Mesenchymal stem cell (in vitro differentiated cells and primary cell): ENCODE results near the gene MOXD1.
A peak's percentile ranks its signal among the peaks of the same experiment; 100 is the strongest.

Source experiments
- DNase-seq: peaks from one replicate; pipeline ENCODE4 v3.0.0-alpha.2; 2013
- H2AFZ ChIP-seq: one replicate; pipeline ENCODE4 v1.6.1; 2013; ENCODE audit warnings: low read depth, mild to moderate bottlenecking, control low read depth, inconsistent platforms, low read length, moderate library complexity
- H2AK5ac ChIP-seq: 2 replicates; pipeline ENCODE4 v1.6.1; 2013; ENCODE audit warnings: low read length, moderate library complexity, mild to moderate bottlenecking, inconsistent platforms; ENCODE audit not compliant: severe bottlenecking
- H2BK120ac ChIP-seq: one replicate; pipeline ENCODE4 v1.6.1; 2013; ENCODE audit warnings: low read depth, mild to moderate bottlenecking, inconsistent platforms, low read length, moderate library complexity
- H2BK12ac ChIP-seq, 2 experiments: one replicate each; pipeline ENCODE4 v1.6.1; 2013; ENCODE audit warnings: inconsistent platforms in 2 of 2, low read length in 2 of 2, mild to moderate bottlenecking in 2 of 2, moderate library complexity in 2 of 2, control low read depth in 1 of 2
- H2BK15ac ChIP-seq: one replicate; pipeline ENCODE4 v1.6.1; 2013; ENCODE audit warnings: mild to moderate bottlenecking, low read depth, inconsistent platforms; ENCODE audit not compliant: poor library complexity, severe bottlenecking
- H2BK5ac ChIP-seq: 2 replicates; pipeline ENCODE4 v1.6.1; 2013; ENCODE audit warnings: low read depth, mild to moderate bottlenecking, low read length, control low read depth, inconsistent platforms; ENCODE audit not compliant: poor library complexity, severe bottlenecking
- H3K14ac ChIP-seq, 2 experiments: one replicate each; pipeline ENCODE4 v1.6.1; 2013; ENCODE audit warnings: inconsistent platforms in 2 of 2, low read length in 2 of 2, control low read depth in 1 of 2, mild to moderate bottlenecking in 1 of 2, moderate library complexity in 1 of 2
- H3K18ac ChIP-seq, 2 experiments: one replicate each; pipeline ENCODE4 v1.6.1; 2013; ENCODE audit warnings: inconsistent platforms in 2 of 2, low read length in 2 of 2, control low read depth in 1 of 2, low read depth in 1 of 2, mild to moderate bottlenecking in 1 of 2
- H3K23ac ChIP-seq, 2 experiments: one replicate each; pipeline ENCODE4 v1.6.1; 2013; ENCODE audit warnings: inconsistent platforms in 2 of 2, low read length in 2 of 2, mild to moderate bottlenecking in 2 of 2, moderate library complexity in 2 of 2, control low read depth in 1 of 2
- H3K27ac ChIP-seq: 2 replicates; pipeline ENCODE4 v1.5.1; 2013; ENCODE audit warnings: mild to moderate bottlenecking, moderate library complexity, low read length, control low read depth, inconsistent platforms; ENCODE audit not compliant: poor library complexity, severe bottlenecking
- H3K27me3 ChIP-seq, 2 experiments: 2 replicates each; pipeline versions ENCODE4 v1.6.1 to v1.7.0; 2013; ENCODE audit warnings: low read length in 2 of 2, mild to moderate bottlenecking in 2 of 2, moderate library complexity in 2 of 2, control low read depth in 1 of 2, inconsistent platforms in 1 of 2; ENCODE audit not compliant: control insufficient read depth in 1 of 2, insufficient read depth in 1 of 2
- H3K36me3 ChIP-seq, 2 experiments: 2 replicates each; pipeline versions ENCODE4 v1.6.1 to v1.7.0; 2013; ENCODE audit warnings: low read length in 2 of 2, control low read depth in 1 of 2, inconsistent platforms in 1 of 2, low read depth in 1 of 2, mild to moderate bottlenecking in 1 of 2; ENCODE audit not compliant: insufficient read depth in 2 of 2, control insufficient read depth in 1 of 2
- H3K4ac ChIP-seq, 2 experiments: one replicate each; pipeline ENCODE4 v1.6.1; 2013; ENCODE audit warnings: inconsistent platforms in 2 of 2, low read length in 2 of 2, mild to moderate bottlenecking in 2 of 2, moderate library complexity in 2 of 2, control low read depth in 1 of 2, low read depth in 1 of 2
- H3K4me1 ChIP-seq: 2 replicates; pipeline ENCODE4 v1.6.1; 2013; ENCODE audit warnings: low read depth, low read length, control low read depth; ENCODE audit not compliant: control insufficient read depth, insufficient read depth
- H3K4me2 ChIP-seq: 2 replicates; pipeline ENCODE4 v1.6.1; 2013; ENCODE audit warnings: low read length, mild to moderate bottlenecking, inconsistent platforms; ENCODE audit not compliant: poor library complexity, severe bottlenecking
- H3K4me3 ChIP-seq, 2 experiments: 2 replicates each; pipeline versions ENCODE4 v1.5.1 to v1.7.0; 2013; ENCODE audit warnings: low read length in 2 of 2, mild to moderate bottlenecking in 2 of 2, control low read depth in 1 of 2, low read depth in 1 of 2; ENCODE audit not compliant: insufficient read depth in 1 of 2
- H3K79me1 ChIP-seq: replicated peaks from 2 replicates; pipeline ENCODE4 v1.6.1; 2013; ENCODE audit warnings: mild to moderate bottlenecking, control low read depth, low read length, inconsistent platforms; ENCODE audit not compliant: poor library complexity, severe bottlenecking
- H3K9ac ChIP-seq: 2 replicates; pipeline ENCODE4 v1.7.0; 2013; ENCODE audit warnings: mild to moderate bottlenecking, low read length, moderate library complexity
- H3K9me3 ChIP-seq: 2 replicates; pipeline ENCODE4 v1.7.0; 2013; ENCODE audit warnings: mild to moderate bottlenecking, low read length; ENCODE audit not compliant: control insufficient read depth
- H4K8ac ChIP-seq: one replicate; pipeline ENCODE4 v1.6.1; 2013; ENCODE audit warnings: inconsistent platforms, mild to moderate bottlenecking, low read length, moderate library complexity
- H4K91ac ChIP-seq: one replicate; pipeline ENCODE4 v1.6.1; 2013; ENCODE audit warnings: mild to moderate bottlenecking, low read length, inconsistent platforms
- WGBS: methylation state at CpG from one replicate; pipeline ENCODE4 v1.1.7; 2013; ENCODE audit warnings: mixed read lengths; 5-methylcytosine and 5-hydroxymethylcytosine counted together

The MOXD1 gene

DNA sequence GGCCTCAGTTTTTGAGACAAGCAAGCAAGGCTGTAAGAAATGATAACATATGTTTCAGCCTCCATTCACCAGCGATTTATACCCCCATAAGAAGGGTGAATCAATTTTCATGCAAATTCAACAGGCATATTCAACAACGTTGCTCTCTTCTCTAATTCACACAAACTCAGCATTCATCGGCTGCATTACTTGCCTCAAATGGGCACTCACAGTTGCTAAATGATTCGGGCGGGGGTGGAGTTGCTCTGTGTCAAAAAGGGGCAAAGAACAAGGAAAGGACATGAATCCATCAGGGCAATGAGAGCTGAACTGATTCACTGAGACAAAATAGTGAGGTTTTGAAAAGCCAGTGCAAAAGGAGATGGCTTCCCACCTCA, 9.0 kb downstream of the MOXD1 start:
- H2AFZ ChIP-seq: no peak overlapping the region
- no peak overlapping the region for H3K14ac ChIP-seq
- peak overlapping the region; percentile 53 to 57 for H2BK12ac ChIP-seq
- H3K27ac ChIP-seq: peak overlapping the region; percentile 84
- peak overlapping the region; percentile 30 to 37 for H3K18ac ChIP-seq
- H4K91ac ChIP-seq: no peak overlapping the region
- no peak overlapping the region for H3K4ac ChIP-seq
- H3K27me3 ChIP-seq: no peaks in the 10 kb centered on the region
- 78% methylated on average over 5 of the region's 5 CpGs for WGBS
- no peak overlapping the region for H2BK15ac ChIP-seq
- no peak overlapping the region for H3K4me2 ChIP-seq
- H4K8ac ChIP-seq: no peak overlapping the region
- no peak overlapping the region for H3K23ac ChIP-seq
- no peak overlapping the region for H2BK120ac ChIP-seq
- peak overlapping the region; percentile 45 for H2BK5ac ChIP-seq
- H2AK5ac ChIP-seq: peak overlapping the region; percentile 65
- H3K79me1 ChIP-seq: peaks cover 15% of the 10 kb centered on the region
- H3K4me3 ChIP-seq: peak overlapping the region in 1 of 2 experiments; percentile 25
- peak overlapping the region; percentile 56 for H3K9ac ChIP-seq
- peaks cover 14% of the 10 kb centered on the region for H3K9me3 ChIP-seq
- DNase-seq: no peak
- H3K4me1 ChIP-seq: peaks cover 3% of the 10 kb centered on the region
- H3K36me3 ChIP-seq: peaks cover 5 to 7% of the 10 kb centered on the region in 2 experiments

DNA sequence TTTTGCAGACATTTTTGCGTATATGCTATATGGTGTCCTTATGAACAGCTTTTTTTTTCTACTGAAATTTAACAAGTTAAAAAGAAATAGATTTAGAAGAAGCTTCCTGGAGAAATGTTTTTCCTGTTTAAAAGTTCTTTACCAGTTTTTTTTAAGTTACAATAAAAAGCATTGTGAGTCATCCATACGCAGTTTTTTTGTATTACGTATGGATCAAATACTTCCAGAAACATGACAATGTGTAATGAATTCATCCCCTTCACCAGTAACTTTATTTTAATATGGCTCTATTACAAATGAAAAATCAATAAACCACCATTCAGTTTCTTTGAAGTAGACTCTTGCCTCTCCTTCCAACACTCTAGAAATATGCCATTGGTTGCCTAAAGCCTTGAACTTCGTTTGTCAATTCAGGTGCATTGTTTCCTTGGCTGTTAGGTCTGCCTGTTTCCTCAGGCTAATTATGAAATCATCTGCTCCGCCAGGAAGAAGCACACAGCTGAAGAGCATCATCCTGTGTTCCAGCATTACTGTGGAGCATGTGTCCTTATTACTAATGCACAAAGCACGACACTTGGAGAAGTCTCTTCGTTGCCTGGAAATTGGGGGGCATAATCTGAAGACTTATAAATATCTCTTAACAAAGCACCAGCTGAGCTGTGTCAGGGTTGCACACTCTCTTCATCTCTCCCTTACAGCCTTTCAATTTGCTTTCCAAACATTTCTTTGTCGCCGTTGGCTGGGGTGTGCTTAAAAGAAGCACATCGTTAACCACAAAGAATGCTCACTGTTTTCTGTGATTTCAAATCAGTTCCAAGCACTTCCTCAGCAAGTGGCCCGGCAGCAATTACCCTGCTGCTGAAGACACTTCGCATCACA, 9.6 kb downstream of the MOXD1 start:
- peak; percentile 90 for DNase-seq

DNA sequence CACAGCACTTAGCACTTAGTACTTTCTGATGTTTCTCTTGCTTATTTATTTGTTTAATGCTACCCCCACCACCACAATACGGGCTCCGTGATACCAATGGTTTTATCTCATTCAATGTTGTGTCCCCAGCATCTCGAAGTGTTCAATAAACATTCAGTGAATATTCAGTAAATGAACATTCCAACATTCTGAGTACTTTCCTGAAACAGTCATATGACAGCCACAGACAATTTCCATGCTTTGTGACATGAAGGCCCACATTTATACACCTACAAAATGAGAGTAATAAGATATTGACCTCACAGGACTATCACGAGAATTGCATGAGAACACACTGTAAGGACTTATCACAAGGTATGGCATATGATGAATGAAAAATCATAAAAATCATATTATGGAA, 10.8 kb downstream of the MOXD1 start:
- DNase-seq: no peak
- Histone ChIP-seq H3K4me3 (no peak overlapping the region), H3K36me3 (peaks cover 5 to 17% of the 10 kb centered on the region in 2 experiments), H2BK5ac (no peak overlapping the region), H3K23ac (no peak overlapping the region), H3K4ac (no peak overlapping the region), H2AFZ (no peak overlapping the region), H2AK5ac (no peak overlapping the region), H3K14ac (no peak overlapping the region), H3K27ac (no peak overlapping the region), H2BK12ac (no peak overlapping the region), H4K91ac (no peak overlapping the region), H2BK120ac (no peak overlapping the region), H3K79me1 (peaks cover 12% of the 10 kb centered on the region), H3K27me3 (no peaks in the 10 kb centered on the region), H3K18ac (no peak overlapping the region), H3K9ac (no peak overlapping the region), H2BK15ac (no peak overlapping the region), H4K8ac (no peak overlapping the region), H3K4me1 (peaks cover 3% of the 10 kb centered on the region), H3K4me2 (no peak overlapping the region), H3K9me3 (peaks cover 9% of the 10 kb centered on the region)
- WGBS: 55% methylated on average over 4 of the region's 4 CpGs

More for the DNA sequence above, 9.6 kb downstream of the MOXD1 start:
- no peak overlapping the region for H2AFZ ChIP-seq
- H3K14ac ChIP-seq: no peak overlapping the region
- peaks cover 5 to 14% of the 10 kb centered on the region in 2 experiments for H3K36me3 ChIP-seq
- peak overlapping the region in 1 of 2 experiments; percentile 25 for H3K4me3 ChIP-seq
- peak overlapping the region; percentile 54 for H3K4me2 ChIP-seq
- no peak overlapping the region for H2BK12ac ChIP-seq
- no peak overlapping the region for H2AK5ac ChIP-seq
- peaks cover 14% of the 10 kb centered on the region for H3K9me3 ChIP-seq
- no peak overlapping the region for H2BK15ac ChIP-seq
- no peak overlapping the region for H2BK120ac ChIP-seq
- H2BK5ac ChIP-seq: peak overlapping the region; percentile 45
- no peak overlapping the region for H3K18ac ChIP-seq
- peak overlapping the region; percentile 84 for H3K27ac ChIP-seq
- H3K4ac ChIP-seq: no peak overlapping the region
- H3K9ac ChIP-seq: peak overlapping the region; percentile 56
- peaks cover 3% of the 10 kb centered on the region for H3K4me1 ChIP-seq
- 47% methylated on average over 11 of the region's 12 CpGs for WGBS
- H3K79me1 ChIP-seq: peaks cover 12% of the 10 kb centered on the region
- H3K23ac ChIP-seq: no peak overlapping the region
- no peaks in the 10 kb centered on the region for H3K27me3 ChIP-seq
- no peak overlapping the region for H4K91ac ChIP-seq
- H4K8ac ChIP-seq: no peak overlapping the region

DNA sequence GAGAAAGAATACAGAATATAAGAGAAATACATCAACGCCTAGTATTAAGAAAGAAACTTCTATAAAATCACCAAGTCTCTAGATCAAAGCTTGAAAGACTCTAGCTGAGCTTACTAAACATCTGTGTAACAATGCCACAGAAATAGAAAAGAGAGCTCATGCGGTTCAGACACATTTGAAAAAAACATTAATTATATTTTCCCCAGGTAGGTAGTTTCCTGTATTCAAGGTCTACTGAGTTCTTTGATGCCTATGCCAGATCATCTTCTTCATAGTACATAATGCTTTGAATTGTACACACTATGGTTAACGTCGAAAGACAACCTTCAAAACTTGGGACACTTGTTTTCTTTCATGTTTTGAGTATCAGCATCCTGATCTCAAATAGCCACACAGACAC, 11.3 kb downstream of the MOXD1 start:
- no peak overlapping the region for H3K4me3 ChIP-seq
- H3K27me3 ChIP-seq: no peaks in the 10 kb centered on the region
- H3K4me1 ChIP-seq: peaks cover 3% of the 10 kb centered on the region
- no peak overlapping the region for H2BK5ac ChIP-seq
- no peak for DNase-seq
- peaks cover 5 to 19% of the 10 kb centered on the region in 2 experiments for H3K36me3 ChIP-seq
- H3K79me1 ChIP-seq: peaks cover 14% of the 10 kb centered on the region
- no peak overlapping the region for H3K4me2 ChIP-seq
- no peak overlapping the region for H2AFZ ChIP-seq
- WGBS: 95% methylated on average over 3 of the region's 4 CpGs
- H4K91ac ChIP-seq: no peak overlapping the region
- H3K4ac ChIP-seq: no peak overlapping the region
- no peak overlapping the region for H4K8ac ChIP-seq
- no peak overlapping the region for H3K23ac ChIP-seq
- no peak overlapping the region for H2BK120ac ChIP-seq
- H3K18ac ChIP-seq: no peak overlapping the region
- no peak overlapping the region for H3K14ac ChIP-seq
- no peak overlapping the region for H3K27ac ChIP-seq
- H3K9me3 ChIP-seq: peaks cover 4% of the 10 kb centered on the region
- no peak overlapping the region for H3K9ac ChIP-seq
- H2AK5ac ChIP-seq: no peak overlapping the region
- H2BK12ac ChIP-seq: no peak overlapping the region
- no peak overlapping the region for H2BK15ac ChIP-seq
